Heart left ventricle (tissue), 16 donors: ENCODE results near the gene C16orf82. TPM values are rescaled to one million over a fixed set of nuclear protein-coding genes. Genes with fewer than 3 reads are reported as not detected.

Experiments used
- ATAC-seq, 4 donors: fragments of 200-7000 bp; cut with Tn5 transposase; one replicate each; pipeline ENCODE4 v1.9.1; 2020 to 2022; ENCODE audit warnings: moderate library complexity in 4 of 4, mild to moderate bottlenecking in 3 of 4, moderate number of reproducible peaks in 1 of 4
- DNase-seq, 5 donors: peaks; one replicate each; pipeline ENCODE4 v3.0.0-alpha.2; 2020
- H3K27ac ChIP-seq, 12 donors: fragments of 200-600 bp; sonication (generic) in 4 of 12; one replicate each; pipeline versions ENCODE4 v1.5.0 to v1.8.0; 2016 to 2022; ENCODE audit warnings: mild to moderate bottlenecking in 2 of 12
- H3K27me3 ChIP-seq, 9 donors: fragments of 200-600 bp; sonication (generic) in 2 of 9; one replicate each; pipeline versions ENCODE4 v1.5.1 to v1.8.0; 2016 to 2022; ENCODE audit warnings: mild to moderate bottlenecking in 3 of 9
- H3K36me3 ChIP-seq, 9 donors: fragments of 200-600 bp; sonication (generic) in 2 of 9; one replicate each; pipeline versions ENCODE4 v1.5.0 to v1.8.0; 2018 to 2022; ENCODE audit warnings: mild to moderate bottlenecking in 2 of 9
- H3K4me1 ChIP-seq, 12 donors: fragments of 200-600 bp; sonication (generic) in 4 of 12; one replicate each; pipeline versions ENCODE4 v1.5.0 to v1.8.0; 2016 to 2022; ENCODE audit warnings: mild to moderate bottlenecking in 3 of 12
- H3K4me3 ChIP-seq, 12 donors: fragments of 200-600 bp; sonication (generic) in 4 of 12; one replicate each; pipeline versions ENCODE4 v1.5.0 to v1.8.0; 2017 to 2022; ENCODE audit warnings: mild to moderate bottlenecking in 9 of 12, moderate library complexity in 4 of 12
- H3K9me3 ChIP-seq, 12 donors: fragments of 200-600 bp; sonication (generic) in 4 of 12; one replicate each; pipeline versions ENCODE4 v1.5.0 to v1.8.0; 2016 to 2022; ENCODE audit warnings: mild to moderate bottlenecking in 1 of 12
- POLR2A ChIP-seq, 2 donors: fragments of 450-650 bp; IDR thresholded peaks; one replicate each; pipeline ENCODE4 v1.6.1; 2017; ENCODE audit warnings: antibody characterized with exemption in 2 of 2, mild to moderate bottlenecking in 2 of 2, moderate library complexity in 2 of 2
- WGBS, 4 donors: extraction: QIAGEN DNeasy Blood & Tissue Kit in 2 of 4; methylation state at CpG; one replicate each; pipeline versions ENCODE4 v1.1.5 to v1.1.7; 2013 to 2018; 5-methylcytosine and 5-hydroxymethylcytosine counted together
- intact Hi-C, 10 donors: fragments of 100-400 bp; cut with DNase I; formaldehyde crosslinking; loops; one replicate each; pipeline versions ENCODE4 v1.11.1 to v1.14.2; 2022
- polyA plus RNA-seq, 2 donors: library from polyadenylated mRNA; stranded (reverse); fragments of 200-250 nt; gene quantifications; one replicate each; pipeline ENCODE4 v1.2.3, GENCODE V29; 2013
- total RNA-seq, 9 donors: library from RNA; depleted of rRNA in 2 of 9; stranded (reverse); fragments of >200 nt in 2 of 9; fragmentation: NEBNext Ultra II Directional in 3 of 9; extraction: Animal tissue kit (Norgen Biotek cat#: 25700) in 3 of 9; gene quantifications; one replicate each; pipeline versions ENCODE4 v1.1.0 to v1.2.4, GENCODE V29; 2016 to 2023
- TF ChIP-seq, protein P1 (sequence below), 12 donors: fragments of 200-600 bp; sonication (generic) in 4 of 12; IDR thresholded peaks; one replicate each; pipeline versions ENCODE4 v1.5.0 to v1.8.0; 2018 to 2022; ENCODE audit warnings: antibody characterized with exemption in 12 of 12, mild to moderate bottlenecking in 5 of 12
- donor health status: ischemic (EF 13 %, LVEDD 7.1; RV severe dilation, severe dysfunction).
- donor health status: healthy with polysubstance abuse.
- donor health status: DM: no; HTN: yes; CAD: no.
- donor health status: DM: no; HTN: no; CAD: no.
- donor health status: ischemic (EF 25% LVEDD 6.9; RV normal size, moderate dysfunction).
- donor health status: ischemic (EF 25% LVEDD 5.7; RV mildly dilated, moderate dysfunction).
- donor health status: healthy.
- donor health status: DM: yes; HTN: yes; CAD: no.
- donor health status: ischemic (EF 35%, LVEDD 5.7; RV mildly dilated, moderate dysfunction).
- donor health status: nonischemic (EF 11% LVEDD 7.7; RV severe dilation, severe dysfunction).
- donor health status: DM: yes; HTN: yes; CAD: no.
- donor health status: PGD.
- donor health status: ischemic (EF 29% LVEDD 5.4; RV normal size, mild dysfunction).
- donor health status: nonischemic (EF 23%, LVEDD 6.1; RV moderate dilation, normal function).

Gene C16orf82
- total and polyA plus RNA-seq, 11 donors = not detected

GRCh38 chr16:27114006-27114405 is 47.3 kb downstream of the C16orf82 start:
- H3K27me3 ChIP-seq = peaks cover 0 to 7% (median 0%) of the 10 kb centered on the region in 9 donors
- ATAC-seq = no peak
- peaks cover 0 to 13% (median 7%) of the 10 kb centered on the region in 12 donors for H3K4me1 ChIP-seq
- no peak overlapping the region for H3K4me3 ChIP-seq
- intact Hi-C loops = loop anchor here in 2 of 10 donors (5.0 to 10.0 kb wide), 2 partner anchors 1277 to 1839 kb away; no protein-coding TSS in a partner anchor
- 75 to 83% (median 79%) methylated on average over 2 of the region's 2 CpGs for WGBS, 4 donors
- DNase-seq = no peak
- H3K27ac ChIP-seq = no peak overlapping the region
- TF ChIP-seq, protein P1, sequence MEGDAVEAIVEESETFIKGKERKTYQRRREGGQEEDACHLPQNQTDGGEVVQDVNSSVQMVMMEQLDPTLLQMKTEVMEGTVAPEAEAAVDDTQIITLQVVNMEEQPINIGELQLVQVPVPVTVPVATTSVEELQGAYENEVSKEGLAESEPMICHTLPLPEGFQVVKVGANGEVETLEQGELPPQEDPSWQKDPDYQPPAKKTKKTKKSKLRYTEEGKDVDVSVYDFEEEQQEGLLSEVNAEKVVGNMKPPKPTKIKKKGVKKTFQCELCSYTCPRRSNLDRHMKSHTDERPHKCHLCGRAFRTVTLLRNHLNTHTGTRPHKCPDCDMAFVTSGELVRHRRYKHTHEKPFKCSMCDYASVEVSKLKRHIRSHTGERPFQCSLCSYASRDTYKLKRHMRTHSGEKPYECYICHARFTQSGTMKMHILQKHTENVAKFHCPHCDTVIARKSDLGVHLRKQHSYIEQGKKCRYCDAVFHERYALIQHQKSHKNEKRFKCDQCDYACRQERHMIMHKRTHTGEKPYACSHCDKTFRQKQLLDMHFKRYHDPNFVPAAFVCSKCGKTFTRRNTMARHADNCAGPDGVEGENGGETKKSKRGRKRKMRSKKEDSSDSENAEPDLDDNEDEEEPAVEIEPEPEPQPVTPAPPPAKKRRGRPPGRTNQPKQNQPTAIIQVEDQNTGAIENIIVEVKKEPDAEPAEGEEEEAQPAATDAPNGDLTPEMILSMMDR (IDR thresholded peaks at IDR 0.05) = no peak
- TF ChIP-seq POLR2A (IDR thresholded peaks at IDR 0.05) = no peak
- no peaks in the 10 kb centered on the region for H3K36me3 ChIP-seq
- H3K9me3 ChIP-seq = no peaks in the 10 kb centered on the region

- 66 to 72% (median 72%) methylated on average over 5 of the region's 5 CpGs for WGBS, 4 donors
- ATAC-seq (no peak), DNase-seq (no peak)
- no peak overlapping the region for H3K4me3 ChIP-seq
- peaks cover 0 to 4% (median 0%) of the 10 kb centered on the region in 9 donors for H3K27me3 ChIP-seq
- no peak overlapping the region for H3K27ac ChIP-seq
- H3K4me1 ChIP-seq = no peaks in the 10 kb centered on the region
- peaks cover 0 to 31% (median 7%) of the 10 kb centered on the region in 12 donors for H3K9me3 ChIP-seq
- intact Hi-C loops = loop anchor here in 1 of 10 donors (10.0 kb wide), 1 partner anchor 1844 kb away; no protein-coding TSS in a partner anchor
- TF ChIP-seq, protein P1 (IDR thresholded peaks at IDR 0.05) = no peak
- no peak for TF ChIP-seq POLR2A (IDR thresholded peaks at IDR 0.05)
- H3K36me3 ChIP-seq = no peaks in the 10 kb centered on the region
Measured at GRCh38 chr16:27118526-27118925, 51.8 kb downstream of the C16orf82 start.

Other genes starting within 250 kb of the C16orf82 start
- gene KDM8, start 136.6 kb downstream of the C16orf82 start, total RNA-seq = 1 to 10 TPM; 2.0 to 8.4 (median 3.5) TPM
- 1 to 10 TPM; 1.4 to 3.9 TPM for gene KDM8, start 136.6 kb downstream of the C16orf82 start, polyA plus RNA-seq
- gene NSMCE1, start 201.8 kb downstream of the C16orf82 start, total RNA-seq = 10 to 100 TPM; 29.6 to 48.7 (median 36.8) TPM
- 10 to 100 TPM; 38.2 to 40.1 TPM for gene NSMCE1, start 201.8 kb downstream of the C16orf82 start, polyA plus RNA-seq
- 10 to 100 TPM in 4 of 9 donors, 1 to 10 TPM in 5; 6.7 to 47.4 (median 8.2) TPM for gene IL4R, start 247.0 kb downstream of the C16orf82 start, total RNA-seq
- 1 to 10 TPM; 5.8 to 9.9 TPM for gene IL4R, start 247.0 kb downstream of the C16orf82 start, polyA plus RNA-seq